Transverse colon (tissue), 4 donors: ENCODE results near the gene MEIG1. TPM values are rescaled to one million over a fixed set of nuclear protein-coding genes. Genes with fewer than 3 reads are reported as not detected.
"Not testable (repeated sequence)": the region's sequence is repeated elsewhere in the genome, so short reads cannot be mapped to it uniquely, and the experiment has no call there.

Source experiments
- DNase-seq: peaks from one replicate; pipeline ENCODE4 v3.0.0-alpha.2; 2019
- H3K27ac ChIP-seq, 4 donors: fragments of 200-600 bp; sonication (generic); 2 replicates each; pipeline ENCODE4 v1.5.1; 2016 to 2018; ENCODE audit warnings: inconsistent platforms in 4 of 4
- H3K27me3 ChIP-seq: fragments of 200-600 bp; sonication (generic); 2 replicates; pipeline ENCODE4 v1.5.1; 2017; ENCODE audit warnings: inconsistent platforms
- H3K36me3 ChIP-seq, 4 donors: fragments of 200-600 bp; sonication (generic); 2 replicates each; pipeline ENCODE4 v1.5.1; 2017 to 2019; ENCODE audit warnings: inconsistent platforms in 4 of 4
- H3K4me1 ChIP-seq, 4 donors: fragments of 200-600 bp; sonication (generic); 2 replicates each; pipeline ENCODE4 v1.5.1; 2017 to 2020; ENCODE audit warnings: inconsistent platforms in 4 of 4
- H3K4me3 ChIP-seq, 4 donors: fragments of 200-600 bp; sonication (generic); 1 replicate in 1 of 4; 2 replicates in 3 of 4; pipeline versions ENCODE4 v1.5.1 to v1.6.1; 2017 to 2019; ENCODE audit warnings: inconsistent platforms in 4 of 4
- H3K9me3 ChIP-seq, 2 donors: fragments of 200-600 bp; sonication (generic); 2 replicates each; pipeline ENCODE4 v1.5.1; 2017 to 2019; ENCODE audit warnings: inconsistent platforms in 2 of 2
- CTCF ChIP-seq, 5 experiments: fragments of 200-600 bp in 3 of 5; fragments of 450-650 bp in 2 of 5; sonication (generic) in 3 of 5; IDR thresholded peaks; 1 replicate in 2 of 5; 2 replicates in 3 of 5; pipeline ENCODE4 v1.5.1; 2016 to 2017; ENCODE audit warnings: antibody characterized with exemption in 5 of 5, inconsistent platforms in 3 of 5, mild to moderate bottlenecking in 2 of 5, moderate library complexity in 1 of 5
- EP300 ChIP-seq: sonication (generic); formaldehyde crosslinking; IDR thresholded peaks from one replicate; pipeline ENCODE4 v1.6.1; 2017; ENCODE audit warnings: antibody characterized with exemption, low read depth
- POLR2A ChIP-seq: fragments of 450-650 bp; IDR thresholded peaks from one replicate; pipeline ENCODE4 v1.6.1; 2016; ENCODE audit warnings: antibody characterized with exemption, mild to moderate bottlenecking, moderate library complexity
- POLR2AphosphoS5 ChIP-seq, 3 donors: sonication (generic); formaldehyde crosslinking; IDR thresholded peaks; one replicate each; pipeline ENCODE4 v1.6.1; 2016; ENCODE audit warnings: antibody characterized with exemption in 3 of 3
- WGBS, 2 donors: methylation state at CpG; one replicate each; pipeline ENCODE4 v1.1.5; 2018; ENCODE audit warnings: low coverage in 1 of 2; 5-methylcytosine and 5-hydroxymethylcytosine counted together
- in situ Hi-C, 4 donors: fragments of 200-750 bp; cut with MboI; loops; one replicate each; pipeline versions ENCODE4 v1.15.0 to v1.15.1; 2017; ENCODE audit warnings: low sequenced_read_pairs in 3 of 4, low pct_ligation_motif_present in 1 of 4, low pct_unique_long_range_greater_than_20kb in 1 of 4
- intact Hi-C: fragments of 100-400 bp; cut with DNase I; formaldehyde crosslinking; loops from one replicate; pipeline ENCODE4 v1.15.1; 2023; ENCODE audit warnings: low total_unique reads
- total RNA-seq, 4 donors: library from RNA; depleted of rRNA; stranded (reverse); fragments of >200 nt; gene quantifications; one replicate each; pipeline ENCODE4 v1.1.0, GENCODE V29; 2016

Gene MEIG1
- total RNA-seq, 4 donors from 2014 or later = not detected

- DNase-seq = no peak
- Histone ChIP-seq H3K4me1 (no peaks in the 10 kb centered on the region), H3K27ac (no peak overlapping the region), H3K4me3 (no peak overlapping the region), H3K27me3 (no peaks in the 10 kb centered on the region), H3K9me3 (no peaks in the 10 kb centered on the region), H3K36me3 (no peaks in the 10 kb centered on the region)
- TF ChIP-seq POLR2A (no peak), POLR2AphosphoS5 (IDR thresholded peaks at IDR 0.05) (no peak), EP300 (no peak), CTCF (IDR thresholded peaks at IDR 0.05) (no peak)
- intact Hi-C loops (no loop called here), in situ Hi-C loops (no loop called here)
- 58 to 85% methylated on average over 2 to 3 of the region's 3 CpGs for WGBS, 2 donors
These were observed 23.6 kb downstream of the MEIG1 start for GRCh38 chr10:14982744-14983143.

DNA sequence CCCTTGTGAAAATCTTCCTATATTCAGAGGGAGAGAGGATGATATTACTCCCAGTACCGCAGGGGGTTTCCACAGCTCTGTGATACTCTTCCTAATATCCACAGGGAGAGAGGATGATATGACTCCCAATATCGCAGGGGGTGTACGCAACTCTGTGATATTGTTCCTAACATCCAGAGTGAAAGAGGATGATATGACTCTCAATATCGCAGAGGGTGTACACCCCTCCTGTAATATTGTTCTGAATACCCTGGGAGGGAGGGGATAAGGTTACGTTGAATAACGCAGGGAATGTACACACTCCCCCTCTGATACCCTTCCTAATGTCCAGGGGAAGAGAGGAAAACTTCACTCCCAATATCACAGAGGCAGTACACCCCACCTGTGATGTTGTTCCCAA is 30.4 kb downstream of the MEIG1 start:
- WGBS, 2 donors = 83% methylated on average over 6 of the region's 6 CpGs; no CpG with 5 or more reads in 1 of the 2 donors
- H3K4me3 ChIP-seq, DNase-seq, H3K27ac ChIP-seq, H3K36me3 ChIP-seq, H3K4me1 ChIP-seq, in situ Hi-C loops, H3K27me3 ChIP-seq, intact Hi-C loops, H3K9me3 ChIP-seq: not testable (repeated sequence)

- H3K9me3 ChIP-seq, H3K4me3 ChIP-seq, H3K4me1 ChIP-seq, in situ Hi-C loops, H3K36me3 ChIP-seq, H3K27me3 ChIP-seq, H3K27ac ChIP-seq, intact Hi-C loops: not testable (repeated sequence)
- DNase-seq = peak; percentile 53
- 15 to 42% methylated on average over 5 to 13 of the region's 19 CpGs for WGBS, 2 donors
- TF ChIP-seq CTCF (IDR thresholded peaks at IDR 0.05) = peak in 1 of 5 experiments; percentile 9
These were observed 32.0 kb downstream of the MEIG1 start for GRCh38 chr10:14991035-14991749.

DNA sequence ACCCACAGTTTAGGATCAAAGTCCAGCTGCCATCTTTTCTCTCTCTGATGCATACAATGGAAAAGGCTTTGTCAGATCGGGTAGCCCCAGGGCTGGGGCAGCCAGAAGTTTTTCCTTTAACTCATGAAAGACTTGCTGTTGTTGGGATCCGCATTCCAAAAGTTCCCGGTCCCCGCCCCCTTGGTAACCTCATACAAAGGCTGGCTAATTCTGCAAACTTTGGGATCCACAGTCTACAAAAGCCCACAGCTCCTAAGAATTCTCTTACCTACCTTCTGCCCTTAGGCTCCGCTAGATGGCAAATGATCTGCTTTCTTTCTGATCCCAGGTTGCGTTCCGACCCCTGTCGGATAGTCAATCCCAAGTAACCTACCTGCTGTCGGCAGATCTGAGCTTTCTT is 33.1 kb downstream of the MEIG1 start:
- H3K27ac ChIP-seq, H3K4me1 ChIP-seq, H3K27me3 ChIP-seq, in situ Hi-C loops, H3K9me3 ChIP-seq, intact Hi-C loops, H3K36me3 ChIP-seq, DNase-seq, H3K4me3 ChIP-seq: not testable (repeated sequence)
- WGBS, 2 donors = 97% methylated on average over 9 of the region's 9 CpGs; no CpG with 5 or more reads in 1 of the 2 donors

GRCh38 chr10:14993500-14994455 is 34.6 kb downstream of the MEIG1 start:
- H3K27me3 ChIP-seq, H3K36me3 ChIP-seq, in situ Hi-C loops, DNase-seq, H3K27ac ChIP-seq, H3K9me3 ChIP-seq, H3K4me3 ChIP-seq, intact Hi-C loops, H3K4me1 ChIP-seq: not testable (repeated sequence)
- 72 to 80% methylated on average over 11 to 32 of the region's 32 CpGs for WGBS, 2 donors
